ENCODE data around the gene PITPNC1. TPM values are rescaled to one million over a fixed set of nuclear protein-coding genes. Genes with fewer than 3 reads are reported as not detected.

Gene PITPNC1
- total RNA-seq, 1 experiment from 2014 or later: 35.5 TPM

DNA sequence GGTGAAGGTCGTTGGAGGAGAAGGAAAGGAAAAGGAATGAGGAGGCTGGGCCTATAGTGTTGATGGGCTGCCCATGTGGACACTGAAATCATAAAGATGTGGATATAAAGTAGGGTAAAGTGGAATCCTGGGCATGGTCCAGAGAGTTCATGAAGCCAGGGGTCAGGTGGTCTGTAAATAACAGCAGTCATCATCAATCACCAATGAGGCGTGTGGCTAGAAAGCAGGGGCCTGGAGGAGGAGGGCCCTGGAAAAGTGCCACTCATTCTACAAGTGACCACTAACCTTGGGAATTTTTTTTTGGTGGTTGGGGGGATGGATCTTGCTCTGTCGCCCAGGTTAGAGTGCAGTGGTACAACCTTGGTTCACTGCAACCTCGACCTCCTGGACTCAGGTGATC is 225.4 kb downstream of the PITPNC1 start:
- no peaks in the 10 kb centered on the region for H3K9me3 ChIP-seq (ENCODE audit: low read depth, low read length, poor library complexity, severe bottlenecking)
- no peak overlapping the region for H3K27ac ChIP-seq (ENCODE audit: low read depth, low read length, poor library complexity, severe bottlenecking)
- H3K36me3 ChIP-seq (ENCODE audit: insufficient read depth, low read length, poor library complexity, severe bottlenecking): no peaks in the 10 kb centered on the region
- ChIA-PET POLR2A (ENCODE audit: low non-redundant PET) (no interaction called here), CTCF (interaction anchor here (0.7 to 1.7 kb wide), 3 partner anchors 162 to 224 kb away, joined by 3 to 5 read pairs (median 3); no protein-coding TSS in a partner anchor)
- no peaks in the 10 kb centered on the region for H3K27me3 ChIP-seq (replicated peaks; ENCODE audit: insufficient read depth, low read depth, low read length, poor library complexity)
- H3K4me1 ChIP-seq (ENCODE audit: insufficient read depth, low read length, poor library complexity, severe bottlenecking): peaks cover 19% of the 10 kb centered on the region
- intact Hi-C loops (cut with micrococcal nuclease; ENCODE audit: unreplicated experiment): loop anchor here (10.0 kb wide), 1 partner anchor 118 kb away; no protein-coding TSS in a partner anchor
- TF ChIP-seq EZH2 (IDR thresholded peaks at IDR 0.05; ENCODE audit: borderline replicate concordance, low read depth, low read length, poor library complexity, severe bottlenecking): no peak
- TF ChIP-seq, protein P1, sequence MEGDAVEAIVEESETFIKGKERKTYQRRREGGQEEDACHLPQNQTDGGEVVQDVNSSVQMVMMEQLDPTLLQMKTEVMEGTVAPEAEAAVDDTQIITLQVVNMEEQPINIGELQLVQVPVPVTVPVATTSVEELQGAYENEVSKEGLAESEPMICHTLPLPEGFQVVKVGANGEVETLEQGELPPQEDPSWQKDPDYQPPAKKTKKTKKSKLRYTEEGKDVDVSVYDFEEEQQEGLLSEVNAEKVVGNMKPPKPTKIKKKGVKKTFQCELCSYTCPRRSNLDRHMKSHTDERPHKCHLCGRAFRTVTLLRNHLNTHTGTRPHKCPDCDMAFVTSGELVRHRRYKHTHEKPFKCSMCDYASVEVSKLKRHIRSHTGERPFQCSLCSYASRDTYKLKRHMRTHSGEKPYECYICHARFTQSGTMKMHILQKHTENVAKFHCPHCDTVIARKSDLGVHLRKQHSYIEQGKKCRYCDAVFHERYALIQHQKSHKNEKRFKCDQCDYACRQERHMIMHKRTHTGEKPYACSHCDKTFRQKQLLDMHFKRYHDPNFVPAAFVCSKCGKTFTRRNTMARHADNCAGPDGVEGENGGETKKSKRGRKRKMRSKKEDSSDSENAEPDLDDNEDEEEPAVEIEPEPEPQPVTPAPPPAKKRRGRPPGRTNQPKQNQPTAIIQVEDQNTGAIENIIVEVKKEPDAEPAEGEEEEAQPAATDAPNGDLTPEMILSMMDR (conservative IDR thresholded peaks at IDR 0.05; ENCODE audit: low read depth, low read length): no peak
- no peak overlapping the region for H3K4me3 ChIP-seq (ENCODE audit: low read depth, low read length, poor library complexity, severe bottlenecking)
- BruUV-seq (replicated peaks): no TSS peak
- no peak for DNase-seq (ENCODE audit: low spot score)

DNA sequence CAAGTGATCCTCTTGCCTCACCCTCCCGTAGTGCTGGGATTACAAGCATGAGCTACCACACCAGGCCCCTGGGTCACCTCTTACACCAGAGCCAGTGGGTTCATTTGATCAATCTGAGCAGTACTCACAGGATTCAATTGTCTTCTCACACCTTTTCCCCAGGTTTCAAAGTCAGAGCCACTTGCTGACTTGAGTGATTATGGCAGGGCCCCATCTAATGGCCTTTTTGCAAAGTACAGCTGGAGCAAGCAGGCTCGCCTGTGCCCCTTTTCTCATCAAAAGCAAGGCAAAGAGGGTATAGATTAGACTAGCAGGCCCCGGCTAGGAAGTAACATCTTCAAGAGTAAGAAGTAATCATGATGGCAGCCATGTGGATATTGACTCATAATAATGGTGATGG is 225.9 kb downstream of the PITPNC1 start:
- CTCF ChIA-PET: interaction anchor here (0.6 to 1.7 kb wide), 5 partner anchors 131 to 232 kb away, joined by 3 to 5 read pairs (median 3); no protein-coding TSS in a partner anchor
- DNase-seq (ENCODE audit: low spot score): peak; percentile 67
- POLR2A ChIA-PET (ENCODE audit: low non-redundant PET): no interaction called here
- H3K9me3 ChIP-seq (ENCODE audit: low read depth, low read length, poor library complexity, severe bottlenecking): no peaks in the 10 kb centered on the region
- intact Hi-C loops (cut with micrococcal nuclease; ENCODE audit: unreplicated experiment): loop anchor here (10.0 kb wide), 1 partner anchor 118 kb away; no protein-coding TSS in a partner anchor
- H3K36me3 ChIP-seq (ENCODE audit: insufficient read depth, low read length, poor library complexity, severe bottlenecking): no peaks in the 10 kb centered on the region
- BruUV-seq (replicated peaks): no TSS peak
- H3K4me3 ChIP-seq (ENCODE audit: low read depth, low read length, poor library complexity, severe bottlenecking): no peak overlapping the region
- peaks cover 19% of the 10 kb centered on the region for H3K4me1 ChIP-seq (ENCODE audit: insufficient read depth, low read length, poor library complexity, severe bottlenecking)
- no peak overlapping the region for H3K27ac ChIP-seq (ENCODE audit: low read depth, low read length, poor library complexity, severe bottlenecking)
- TF ChIP-seq EZH2 (IDR thresholded peaks at IDR 0.05; ENCODE audit: borderline replicate concordance, low read depth, low read length, poor library complexity, severe bottlenecking): no peak
- TF ChIP-seq, protein P1 (conservative IDR thresholded peaks at IDR 0.05; ENCODE audit: low read depth, low read length): peak; percentile 68
- no peaks in the 10 kb centered on the region for H3K27me3 ChIP-seq (replicated peaks; ENCODE audit: insufficient read depth, low read depth, low read length, poor library complexity)

DNA sequence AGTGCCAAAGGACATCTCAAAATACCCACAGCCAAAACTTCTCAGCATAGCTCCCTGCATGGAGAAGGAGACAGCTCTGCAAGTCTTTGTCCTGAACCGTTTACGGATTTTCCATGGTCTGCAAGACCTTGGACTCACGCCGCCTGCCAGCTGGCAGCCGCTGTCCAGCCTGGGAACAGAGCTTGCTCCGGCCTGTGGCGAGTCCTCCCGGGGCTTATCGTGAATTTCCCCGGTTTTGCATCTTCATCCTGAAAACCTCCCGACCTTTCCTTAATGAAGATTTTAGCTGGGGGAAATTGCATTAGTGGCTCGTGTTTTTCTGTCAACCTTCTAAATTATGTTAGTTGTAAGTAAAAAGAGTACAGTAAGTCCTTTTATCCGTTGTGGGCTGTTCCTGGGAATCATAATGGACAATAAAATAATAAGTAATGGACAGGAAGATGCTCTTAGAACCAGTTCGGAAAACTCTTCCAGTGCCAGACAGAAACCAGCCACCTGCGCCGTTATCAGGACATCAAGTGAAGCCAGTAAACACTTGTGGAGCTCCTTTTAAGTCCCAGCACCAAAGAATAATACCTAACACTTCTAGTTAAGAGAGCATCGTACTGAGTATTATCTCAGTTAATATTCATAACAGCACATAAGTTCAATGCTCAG is 228.3 kb downstream of the PITPNC1 start:
- POLR2A ChIA-PET (ENCODE audit: low non-redundant PET): no interaction called here
- Histone ChIP-seq H3K36me3 (ENCODE audit: insufficient read depth, low read length, poor library complexity, severe bottlenecking) (no peaks in the 10 kb centered on the region), H3K4me3 (ENCODE audit: low read depth, low read length, poor library complexity, severe bottlenecking) (no peak overlapping the region), H3K4me1 (ENCODE audit: insufficient read depth, low read length, poor library complexity, severe bottlenecking) (peaks cover 19% of the 10 kb centered on the region), H3K27me3 (replicated peaks; ENCODE audit: insufficient read depth, low read depth, low read length, poor library complexity) (no peaks in the 10 kb centered on the region), H3K27ac (ENCODE audit: low read depth, low read length, poor library complexity, severe bottlenecking) (no peak overlapping the region), H3K9me3 (ENCODE audit: low read depth, low read length, poor library complexity, severe bottlenecking) (no peaks in the 10 kb centered on the region)
- intact Hi-C loops (cut with micrococcal nuclease; ENCODE audit: unreplicated experiment): loop anchor here (5.0 to 10.0 kb wide), 2 partner anchors 121 to 228 kb away; partner anchors contain the start of gene PITPNC1
- CTCF ChIA-PET: no interaction called here
- no TSS peak for BruUV-seq (replicated peaks)
- no peak for DNase-seq (ENCODE audit: low spot score)
- TF ChIP-seq EZH2 (IDR thresholded peaks at IDR 0.05; ENCODE audit: borderline replicate concordance, low read depth, low read length, poor library complexity, severe bottlenecking): no peak
- TF ChIP-seq, protein P1 (conservative IDR thresholded peaks at IDR 0.05; ENCODE audit: low read depth, low read length): no peak

Data from A673 (cell line).